Left ventricle myocardium inferior (tissue), 1 donor: ENCODE measurements around the gene SIX5. TPM values are rescaled to one million over a fixed set of nuclear protein-coding genes. Genes with fewer than 3 reads are reported as not detected.
A peak's percentile ranks its signal among the peaks of the same experiment; 100 is the strongest.

Experiments used
- DNase-seq: peaks from one replicate; pipeline ENCODE4 v3.0.0-alpha.2; 2020
- H3K27ac ChIP-seq: fragments of 200-600 bp; replicated peaks from 2 replicates; pipeline ENCODE4 v1.8.0; 2021
- H3K27me3 ChIP-seq: fragments of 200-600 bp; 2 replicates; pipeline ENCODE4 v1.8.0; 2021; ENCODE audit warnings: low read depth
- H3K36me3 ChIP-seq: fragments of 200-600 bp; 2 replicates; pipeline ENCODE4 v1.8.0; 2021
- H3K4me1 ChIP-seq: fragments of 200-600 bp; 2 replicates; pipeline ENCODE4 v1.8.0; 2021
- H3K4me3 ChIP-seq: fragments of 200-600 bp; 2 replicates; pipeline ENCODE4 v1.8.0; 2021; ENCODE audit warnings: mild to moderate bottlenecking, moderate library complexity
- H3K9me3 ChIP-seq: fragments of 200-600 bp; replicated peaks from 2 replicates; pipeline ENCODE4 v1.8.0; 2021
- intact Hi-C: fragments of 100-400 bp; cut with micrococcal nuclease; formaldehyde crosslinking; loops from one replicate; pipeline ENCODE4 v1.11.0; 2022
- total RNA-seq: library from RNA; stranded (reverse); fragmentation: NEBNext Ultra II Directional; extraction: Animal tissue kit (Norgen Biotek cat#: 25700); gene quantifications from one replicate; pipeline ENCODE4 v1.2.1, GENCODE V29; 2021
- TF ChIP-seq, protein P1 (sequence below): fragments of 200-600 bp; IDR thresholded peaks from 2 replicates; pipeline ENCODE4 v1.8.0; 2021; ENCODE audit warnings: antibody characterized with exemption, mild to moderate bottlenecking, borderline replicate concordance
- donor health status: DM: no; HTN: yes; CAD: no; lungs with severe emphysema.

Gene SIX5
- total RNA-seq, 1 donor from 2014 or later, result 21.8 TPM

DNA sequence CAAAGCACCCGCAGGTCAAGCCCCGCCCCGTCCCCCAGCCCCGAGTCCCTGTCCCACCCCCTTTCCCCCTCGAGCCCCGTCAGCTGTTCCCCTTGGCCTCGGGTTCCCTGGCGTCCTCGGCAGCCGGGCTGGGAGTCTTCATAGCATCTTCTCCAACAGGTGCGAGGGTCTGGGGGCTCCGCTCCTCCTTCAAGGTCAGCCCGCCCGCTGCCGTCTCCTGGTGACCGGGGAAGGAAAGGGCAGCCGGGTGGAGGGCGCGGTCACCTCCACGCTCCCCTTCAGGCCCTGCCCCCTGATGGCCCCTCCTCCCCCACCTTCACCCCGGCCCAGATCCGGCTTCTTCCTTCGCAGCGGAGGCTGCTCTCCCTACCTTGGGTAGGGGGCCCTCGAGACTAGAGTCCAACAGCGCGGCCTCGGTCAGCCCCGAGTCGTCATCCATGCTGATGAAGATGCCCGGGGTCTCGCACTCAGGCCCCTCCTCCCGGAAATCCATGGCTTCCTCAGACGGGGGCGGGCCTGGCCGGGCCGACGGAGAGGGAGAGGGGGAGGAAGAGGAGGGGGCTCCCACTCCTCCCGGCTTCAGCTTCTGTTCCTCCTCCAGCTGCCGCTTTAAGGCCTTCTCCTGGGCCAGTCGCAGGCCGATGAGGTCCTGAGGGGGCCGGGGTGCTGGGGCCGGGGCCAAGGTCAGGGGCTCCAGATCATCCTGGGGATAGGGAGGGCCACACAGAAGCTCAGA, 46.6 kb upstream of the SIX5 start:
- H3K36me3 ChIP-seq, result peaks cover 11% of the 10 kb centered on the region
- H3K27ac ChIP-seq, result peak overlapping the region; percentile 15
- peak; percentile 28 for DNase-seq
- intact Hi-C loops, result no loop called here
- H3K4me3 ChIP-seq, result peak overlapping the region; percentile 66
- H3K9me3 ChIP-seq, result no peaks in the 10 kb centered on the region
- peaks cover 27% of the 10 kb centered on the region for H3K4me1 ChIP-seq
- H3K27me3 ChIP-seq, result peaks cover 11% of the 10 kb centered on the region
- TF ChIP-seq, protein P1, sequence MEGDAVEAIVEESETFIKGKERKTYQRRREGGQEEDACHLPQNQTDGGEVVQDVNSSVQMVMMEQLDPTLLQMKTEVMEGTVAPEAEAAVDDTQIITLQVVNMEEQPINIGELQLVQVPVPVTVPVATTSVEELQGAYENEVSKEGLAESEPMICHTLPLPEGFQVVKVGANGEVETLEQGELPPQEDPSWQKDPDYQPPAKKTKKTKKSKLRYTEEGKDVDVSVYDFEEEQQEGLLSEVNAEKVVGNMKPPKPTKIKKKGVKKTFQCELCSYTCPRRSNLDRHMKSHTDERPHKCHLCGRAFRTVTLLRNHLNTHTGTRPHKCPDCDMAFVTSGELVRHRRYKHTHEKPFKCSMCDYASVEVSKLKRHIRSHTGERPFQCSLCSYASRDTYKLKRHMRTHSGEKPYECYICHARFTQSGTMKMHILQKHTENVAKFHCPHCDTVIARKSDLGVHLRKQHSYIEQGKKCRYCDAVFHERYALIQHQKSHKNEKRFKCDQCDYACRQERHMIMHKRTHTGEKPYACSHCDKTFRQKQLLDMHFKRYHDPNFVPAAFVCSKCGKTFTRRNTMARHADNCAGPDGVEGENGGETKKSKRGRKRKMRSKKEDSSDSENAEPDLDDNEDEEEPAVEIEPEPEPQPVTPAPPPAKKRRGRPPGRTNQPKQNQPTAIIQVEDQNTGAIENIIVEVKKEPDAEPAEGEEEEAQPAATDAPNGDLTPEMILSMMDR, result no peak

DNA sequence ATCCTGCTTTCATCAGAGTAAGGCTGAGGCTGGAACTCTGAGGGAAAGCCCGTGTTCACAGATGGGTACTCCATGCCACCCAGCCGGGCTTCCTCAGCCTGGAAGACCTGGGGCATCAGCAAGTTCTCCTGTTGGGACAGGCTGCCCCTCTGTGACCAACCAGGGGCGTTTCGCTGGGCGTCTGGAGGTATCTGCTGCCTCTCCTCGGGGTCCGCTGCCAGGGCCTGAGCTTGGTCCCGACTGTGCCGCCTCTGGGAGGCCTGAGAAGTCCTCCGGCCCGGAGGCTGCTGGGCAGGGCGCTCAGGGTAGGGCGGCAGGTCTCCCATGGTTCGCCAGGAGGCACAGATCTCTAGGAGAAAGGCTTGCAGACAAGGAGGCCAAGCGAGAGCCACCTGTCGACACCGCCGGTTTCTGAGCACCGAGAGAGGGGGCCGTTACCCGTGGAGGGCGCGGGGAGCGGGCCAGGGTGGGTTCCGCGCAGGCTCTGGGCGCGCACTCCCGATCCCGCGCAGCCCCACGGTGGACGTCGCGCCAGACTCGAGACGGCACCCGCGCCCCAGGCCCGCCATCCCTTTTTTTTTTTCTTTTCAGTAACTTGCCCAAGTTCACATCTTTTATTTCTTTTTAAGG, 45.9 kb upstream of the SIX5 start, which contains the start of gene RSPH6A:
TSS of gene RSPH6A (minus strand) at position 458 of the 630 bp plus-strand sequence. CDS start at position 326, 132 bp downstream.
- H3K9me3 ChIP-seq, result no peaks in the 10 kb centered on the region
- peak within 1 kb of the TSS; percentile 66 for H3K4me3 ChIP-seq
- peaks cover 27% of the 10 kb centered on the region for H3K4me1 ChIP-seq
- TF ChIP-seq, protein P1, result no peak
- DNase-seq, result no peak
- intact Hi-C loops, result no loop called here
- H3K27ac ChIP-seq, result peak within 1 kb of the TSS; percentile 15
- H3K36me3 ChIP-seq, result peaks cover 4% of the 10 kb centered on the region
- peaks cover 11% of the 10 kb centered on the region for H3K27me3 ChIP-seq

DNA sequence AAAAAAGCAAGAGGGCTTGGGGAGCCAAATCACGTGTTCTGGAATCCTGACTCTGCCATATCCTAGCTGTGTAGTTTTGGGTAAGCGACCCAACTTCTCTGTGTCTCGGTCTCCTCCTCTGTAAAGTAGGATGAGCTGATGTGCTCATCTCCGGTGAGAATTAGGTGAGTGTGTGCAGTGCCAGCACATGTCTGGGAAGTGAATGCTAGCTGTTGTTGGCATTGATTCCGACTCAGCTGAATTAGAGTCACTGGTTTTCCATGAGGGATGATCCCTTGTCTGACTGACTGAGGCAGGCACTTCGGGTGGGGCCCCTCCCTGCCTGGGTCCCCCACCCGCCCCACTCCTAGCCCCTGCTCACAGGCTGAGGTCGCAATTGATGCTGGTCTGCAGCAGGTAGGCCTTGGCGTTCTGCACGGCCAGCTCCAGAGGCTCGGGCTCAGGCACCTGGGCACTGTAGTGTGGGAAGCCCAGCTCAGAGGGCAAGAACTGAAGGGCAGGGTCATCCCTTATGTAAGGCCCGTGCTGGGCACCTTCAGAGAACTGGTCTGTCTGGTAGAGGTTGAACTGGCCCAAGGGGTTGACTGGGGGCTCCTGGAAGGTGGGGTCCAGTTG, 45.2 kb upstream of the SIX5 start:
- TF ChIP-seq, protein P1, result no peak
- no peak overlapping the region for H3K27ac ChIP-seq
- H3K4me1 ChIP-seq, result peaks cover 27% of the 10 kb centered on the region
- no peak for DNase-seq
- no peaks in the 10 kb centered on the region for H3K9me3 ChIP-seq
- H3K36me3 ChIP-seq, result no peaks in the 10 kb centered on the region
- H3K27me3 ChIP-seq, result peaks cover 11% of the 10 kb centered on the region
- intact Hi-C loops, result no loop called here
- no peak overlapping the region for H3K4me3 ChIP-seq

DNA sequence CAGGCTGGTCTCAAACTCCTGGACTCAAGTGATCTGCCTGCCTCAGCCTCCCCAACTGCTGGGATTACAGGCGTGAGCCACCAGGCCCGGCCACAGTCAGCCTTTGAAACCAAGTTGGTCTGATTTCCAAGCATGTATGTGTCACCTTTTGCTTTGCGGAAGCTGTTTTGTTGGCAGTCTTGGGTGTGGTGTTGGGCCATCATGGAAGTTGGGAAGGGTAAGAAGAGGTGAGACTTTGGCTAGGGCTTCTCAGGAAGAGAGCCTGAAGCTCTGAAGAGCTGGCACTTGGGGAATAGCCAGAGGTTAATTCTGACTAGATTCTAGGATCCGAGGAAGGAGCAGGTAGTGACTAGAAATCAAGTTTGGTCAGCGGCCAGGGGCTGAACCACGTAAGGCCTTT, 43.2 kb upstream of the SIX5 start:
- TF ChIP-seq, protein P1, result no peak
- no peak overlapping the region for H3K4me3 ChIP-seq
- H3K36me3 ChIP-seq, result no peaks in the 10 kb centered on the region
- no peak overlapping the region for H3K27ac ChIP-seq
- H3K9me3 ChIP-seq, result no peaks in the 10 kb centered on the region
- DNase-seq, result no peak
- peaks cover 27% of the 10 kb centered on the region for H3K4me1 ChIP-seq
- H3K27me3 ChIP-seq, result peaks cover 11% of the 10 kb centered on the region
- intact Hi-C loops, result no loop called here

DNA sequence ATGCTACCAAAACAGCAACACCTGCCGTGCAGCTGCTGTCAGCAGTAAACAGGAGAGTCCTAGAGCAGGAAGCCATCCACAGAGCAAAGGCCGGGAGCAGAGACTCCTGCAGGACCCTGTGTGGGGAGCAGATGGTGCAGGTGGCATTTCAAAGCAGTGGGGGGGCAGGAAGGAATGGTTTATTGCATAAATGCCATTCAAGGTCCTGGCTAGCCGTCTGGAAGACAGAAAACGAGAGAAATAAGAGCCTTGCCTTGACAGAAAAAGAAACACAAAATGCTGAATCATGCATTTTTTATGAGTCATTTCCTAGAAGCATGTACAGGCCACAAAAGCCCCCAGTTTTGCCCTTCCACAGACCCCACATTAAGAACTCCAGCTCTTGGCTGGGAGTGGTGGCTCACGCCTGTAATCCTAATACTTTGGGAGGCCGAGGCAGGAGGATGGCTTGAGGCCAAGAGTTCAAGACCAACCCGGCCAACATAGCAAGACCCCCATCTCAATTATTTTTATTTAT, 40.6 kb upstream of the SIX5 start:
- Histone ChIP-seq H3K36me3 (no peaks in the 10 kb centered on the region), H3K4me1 (peaks cover 2% of the 10 kb centered on the region), H3K4me3 (no peak overlapping the region), H3K27ac (no peak overlapping the region), H3K27me3 (peaks cover 2% of the 10 kb centered on the region), H3K9me3 (no peaks in the 10 kb centered on the region)
- TF ChIP-seq, protein P1, result no peak
- intact Hi-C loops, result no loop called here
- no peak for DNase-seq
